K562 treated with DMSO at 1 percent for 48 hours (cell line): Measurements from ENCODE around the gene OR52E2. TPM values are rescaled to one million over a fixed set of nuclear protein-coding genes. Genes with fewer than 3 reads are reported as not detected.

Source experiments
- total RNA-seq: library from RNA; unstranded; fragments of 300-600 nt; gene quantifications from 2 replicates; pipeline ENCODE4 v1.2.3, GENCODE V29; 2022; ENCODE audit warnings: low replicate concordance; ENCODE audit errors: extremely low read depth

OR52E2 gene
- total RNA-seq = not detected in 2 replicates

DNA sequence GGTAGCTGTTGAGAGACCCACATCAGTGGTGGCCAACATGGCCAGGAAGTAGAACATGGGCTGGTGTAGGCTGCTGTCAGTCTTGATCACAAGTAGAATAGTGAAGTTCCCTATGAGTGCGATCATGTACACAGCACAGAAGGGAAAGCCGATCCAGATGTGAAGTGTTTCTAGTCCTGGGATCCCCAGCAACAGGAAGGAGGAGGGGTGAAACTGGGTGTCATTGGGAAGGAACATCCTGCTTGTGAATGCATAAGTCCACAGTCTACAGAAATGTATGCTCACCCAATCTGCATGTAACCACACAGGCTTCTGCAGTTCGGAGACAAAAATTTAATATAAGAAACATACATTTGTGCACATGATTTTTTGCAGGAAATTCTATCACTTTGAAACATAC lies at the start of gene OR52E2:
Gene OR52E2, minus strand, starts transcription at position 237 of the 400 bp plus-strand sequence. Its CDS starts 0 bp downstream, at position 237.

DNA sequence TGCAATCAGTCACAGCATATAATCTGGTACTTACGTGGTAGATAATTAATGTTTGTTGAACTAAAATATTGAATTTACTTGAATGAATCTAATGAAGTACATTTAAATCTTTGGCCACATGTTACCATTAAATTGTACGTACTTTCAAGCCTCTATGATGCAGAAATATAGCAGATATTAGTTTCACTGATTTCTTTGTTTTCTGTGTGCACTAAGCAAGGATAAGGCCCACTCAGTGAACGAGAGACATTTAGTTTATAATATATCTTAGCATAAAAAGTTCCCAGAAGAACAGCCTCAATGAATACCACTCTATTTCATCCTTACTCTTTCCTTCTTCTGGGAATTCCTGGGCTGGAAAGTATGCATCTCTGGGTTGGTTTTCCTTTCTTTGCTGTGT lies 9.8 kb upstream of the OR52E2 start, which contains the start of gene OR52E1:
Gene OR52E1, plus strand, starts transcription at position 301 of the 400 bp plus-strand sequence.

DNA sequence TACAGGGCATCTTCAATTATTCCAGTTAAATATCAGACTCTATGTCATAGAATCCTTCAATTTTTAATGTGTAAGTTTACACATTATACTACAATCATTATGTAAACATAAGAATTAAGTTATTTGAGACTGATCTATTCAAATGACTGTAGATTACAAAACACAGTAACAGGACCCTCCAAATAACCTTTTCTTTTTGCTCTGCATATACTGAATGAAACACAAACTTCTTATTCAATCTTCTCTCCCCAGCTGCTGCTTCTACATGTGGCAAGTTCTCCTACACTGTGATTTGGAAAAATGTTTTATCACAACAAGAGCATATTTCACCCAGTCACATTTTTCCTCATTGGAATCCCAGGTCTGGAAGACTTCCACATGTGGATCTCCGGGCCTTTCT lies 13.2 kb downstream of the OR52E2 start, which contains the start of gene OR52J3:
Gene OR52J3, plus strand, starts transcription at position 301 of the 400 bp plus-strand sequence. Its CDS starts 0 bp downstream, at position 301.

Other genes with a start within 250 kb of the OR52E2 start
- gene OR51F2, start 238.3 kb downstream of the OR52E2 start, total RNA-seq = not detected in 2 replicates
- not detected in 2 replicates for gene OR51S1, start 210.4 kb downstream of the OR52E2 start, total RNA-seq
- gene OR51T1, start 177.7 kb downstream of the OR52E2 start, total RNA-seq = not detected in 2 replicates
- gene OR51A7, start 155.8 kb downstream of the OR52E2 start, total RNA-seq = not detected in 2 replicates
- gene OR51G2, start 140.3 kb downstream of the OR52E2 start, total RNA-seq = not detected in 2 replicates
- not detected in 2 replicates for gene OR51G1, start 135.3 kb downstream of the OR52E2 start, total RNA-seq
- not detected in 2 replicates for gene OR51A4, start 112.0 kb downstream of the OR52E2 start, total RNA-seq
- not detected in 2 replicates for gene OR51A2, start 103.9 kb downstream of the OR52E2 start, total RNA-seq
- not detected in 2 replicates for gene OR51L1, start 64.8 kb downstream of the OR52E2 start, total RNA-seq
- gene OR52J3, start 13.1 kb downstream of the OR52E2 start, total RNA-seq = not detected in 2 replicates
- not detected in 2 replicates for gene OR52E1, start 9.9 kb upstream of the OR52E2 start, total RNA-seq
- not detected in 2 replicates for gene OR52A5, start 78.7 kb upstream of the OR52E2 start, total RNA-seq
- not detected in 2 replicates for gene OR52A1, start 95.1 kb upstream of the OR52E2 start, total RNA-seq
- gene OR51V1, start 141.1 kb upstream of the OR52E2 start, total RNA-seq = not detected in 2 replicates
- gene HBB, start 167.4 kb upstream of the OR52E2 start, total RNA-seq = not detected in 2 replicates
- not detected in 2 replicates for gene HBD, start 174.9 kb upstream of the OR52E2 start, total RNA-seq
- gene HBG1, start 190.2 kb upstream of the OR52E2 start, total RNA-seq = not detected in 2 replicates
- 3,082 TPM in 1 of 2 replicates, not detected in the other for gene HBG2, start 195.2 kb upstream of the OR52E2 start, total RNA-seq
- gene HBE1, start 210.3 kb upstream of the OR52E2 start, total RNA-seq = not detected in 2 replicates
- not detected in 2 replicates for gene OR51B4, start 242.3 kb upstream of the OR52E2 start, total RNA-seq